Measurements from ENCODE around the gene RNU2-63P.
"Not testable (repeated sequence)": the region's sequence is repeated elsewhere in the genome, so short reads cannot be mapped to it uniquely, and the experiment has no call there.

Gene RNU2-63P

GRCh38 chr2:88027697-88028389 lies 11.5 kb upstream of the RNU2-63P start:
- no peak for DNase-seq

DNA sequence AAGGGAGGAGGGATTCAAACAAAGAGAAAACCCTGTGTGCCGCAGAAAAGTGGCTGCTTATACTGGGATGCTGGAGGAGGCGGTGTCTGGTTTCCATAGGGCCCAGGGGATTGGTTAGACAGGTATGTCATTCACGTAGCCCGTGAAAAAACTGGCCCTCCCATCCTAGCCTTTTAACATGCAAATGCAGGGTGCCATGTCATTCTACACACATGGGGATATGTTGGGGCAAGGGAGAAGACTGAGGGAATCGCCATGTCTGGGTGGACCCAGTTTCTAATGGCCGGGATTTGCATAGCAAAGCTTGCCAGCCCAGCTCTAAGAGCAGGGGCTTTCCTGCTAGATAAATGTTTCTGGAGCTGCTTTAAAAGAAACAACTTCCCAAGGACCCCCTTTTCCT lies 8.2 kb upstream of the RNU2-63P start:
- no peak for DNase-seq

DNA sequence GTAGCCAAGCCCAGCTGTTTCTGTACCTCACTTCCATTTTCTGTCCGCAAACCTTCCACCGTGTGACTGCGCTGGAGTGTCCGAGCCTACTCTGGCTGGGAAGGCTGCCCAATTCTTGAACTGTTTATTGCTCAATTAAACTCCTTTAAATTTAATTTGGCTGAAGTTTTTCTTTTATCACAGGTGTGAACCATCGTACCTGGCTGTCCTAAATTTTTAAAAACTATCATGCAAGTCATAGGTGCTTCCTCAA lies 6.2 kb upstream of the RNU2-63P start:
- no peak for DNase-seq

DNA sequence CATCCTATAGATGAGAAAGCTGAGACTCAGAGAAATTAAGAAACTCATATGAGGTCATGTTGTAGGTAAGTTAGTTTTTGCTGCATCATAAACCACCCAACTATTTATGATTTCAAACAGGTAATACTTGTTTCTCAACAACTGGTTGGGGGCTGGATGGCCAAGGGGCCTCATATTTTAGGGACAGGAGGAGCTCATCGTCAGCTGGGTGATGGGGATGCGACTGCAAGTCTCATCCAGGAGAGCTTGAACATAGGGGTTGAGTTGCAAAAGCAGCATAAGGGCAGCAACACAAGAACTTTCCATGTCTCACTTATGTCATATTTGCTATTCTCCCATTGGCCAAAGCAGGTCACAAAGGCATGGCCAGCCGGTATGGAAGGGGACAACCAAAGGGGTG lies 3.6 kb upstream of the RNU2-63P start:
- DNase-seq: no peak

DNA sequence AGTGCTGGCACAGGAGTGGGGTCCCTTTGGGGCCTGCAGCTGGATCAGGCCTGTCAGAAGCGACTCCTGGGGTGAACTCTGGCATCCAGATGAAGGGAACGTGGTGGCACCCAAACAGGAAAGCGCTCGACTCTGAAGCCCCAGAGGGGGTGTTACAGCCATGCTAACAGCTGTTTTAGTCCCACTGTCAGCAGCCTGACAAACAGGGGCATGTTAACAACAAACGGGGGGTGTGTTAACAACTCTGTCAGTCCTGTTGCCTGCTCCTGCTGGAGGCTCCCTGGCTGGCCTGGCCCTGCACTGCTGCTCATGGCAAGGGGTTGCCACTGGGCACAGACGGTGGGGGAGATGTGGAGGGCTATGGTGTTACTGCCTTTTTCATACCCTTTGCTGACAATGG lies 2.6 kb upstream of the RNU2-63P start:
- no peak for DNase-seq

DNA sequence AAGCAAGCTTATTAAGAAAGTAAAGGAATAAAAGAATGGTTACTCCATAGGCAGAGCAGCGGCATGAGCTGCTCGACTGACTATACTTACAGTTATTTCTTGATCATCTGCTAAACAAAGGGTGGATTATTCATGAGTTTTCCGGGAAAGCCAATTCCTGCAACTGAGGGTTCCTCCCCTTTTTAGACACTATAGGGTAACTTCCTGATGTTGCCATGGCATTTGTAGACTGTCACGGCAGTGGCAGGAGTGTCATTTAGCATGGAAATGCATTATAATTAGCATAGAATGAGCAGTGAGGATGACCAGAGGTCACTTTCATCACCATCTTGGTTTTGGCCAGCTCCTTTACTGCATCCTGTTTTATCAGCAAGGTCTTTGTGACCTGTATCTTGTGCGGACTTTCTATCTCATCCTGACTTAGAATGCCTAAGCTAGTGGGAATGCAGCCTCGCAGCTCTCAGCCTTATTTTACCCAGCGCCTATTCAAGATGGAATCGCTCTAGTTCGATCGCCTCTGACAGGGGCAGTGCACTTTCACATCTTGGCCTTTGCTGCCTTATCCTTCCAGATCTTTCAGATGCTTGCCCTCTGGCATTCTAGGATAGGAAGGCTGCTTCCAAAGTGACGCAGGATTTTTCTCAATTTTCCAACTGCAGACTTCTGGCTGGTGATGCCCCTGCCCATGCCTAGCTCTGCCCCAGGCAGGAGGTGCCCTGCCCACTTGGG lies 1.9 kb upstream of the RNU2-63P start:
- not testable (repeated sequence) for DNase-seq

DNA sequence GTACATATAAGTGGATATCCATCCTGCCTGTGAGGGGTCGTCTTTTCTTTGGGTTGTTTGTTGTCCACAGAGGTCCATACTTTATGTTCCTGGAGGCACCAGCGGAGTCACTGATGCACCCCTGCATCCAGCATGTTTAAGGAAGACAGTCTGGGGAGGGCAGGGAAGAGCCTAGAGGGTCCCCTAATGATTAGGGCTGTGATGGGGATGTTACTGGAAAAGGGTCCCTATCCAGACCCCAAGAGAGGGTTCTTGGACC lies 1.4 kb upstream of the RNU2-63P start:
- not testable (repeated sequence) for DNase-seq

DNA sequence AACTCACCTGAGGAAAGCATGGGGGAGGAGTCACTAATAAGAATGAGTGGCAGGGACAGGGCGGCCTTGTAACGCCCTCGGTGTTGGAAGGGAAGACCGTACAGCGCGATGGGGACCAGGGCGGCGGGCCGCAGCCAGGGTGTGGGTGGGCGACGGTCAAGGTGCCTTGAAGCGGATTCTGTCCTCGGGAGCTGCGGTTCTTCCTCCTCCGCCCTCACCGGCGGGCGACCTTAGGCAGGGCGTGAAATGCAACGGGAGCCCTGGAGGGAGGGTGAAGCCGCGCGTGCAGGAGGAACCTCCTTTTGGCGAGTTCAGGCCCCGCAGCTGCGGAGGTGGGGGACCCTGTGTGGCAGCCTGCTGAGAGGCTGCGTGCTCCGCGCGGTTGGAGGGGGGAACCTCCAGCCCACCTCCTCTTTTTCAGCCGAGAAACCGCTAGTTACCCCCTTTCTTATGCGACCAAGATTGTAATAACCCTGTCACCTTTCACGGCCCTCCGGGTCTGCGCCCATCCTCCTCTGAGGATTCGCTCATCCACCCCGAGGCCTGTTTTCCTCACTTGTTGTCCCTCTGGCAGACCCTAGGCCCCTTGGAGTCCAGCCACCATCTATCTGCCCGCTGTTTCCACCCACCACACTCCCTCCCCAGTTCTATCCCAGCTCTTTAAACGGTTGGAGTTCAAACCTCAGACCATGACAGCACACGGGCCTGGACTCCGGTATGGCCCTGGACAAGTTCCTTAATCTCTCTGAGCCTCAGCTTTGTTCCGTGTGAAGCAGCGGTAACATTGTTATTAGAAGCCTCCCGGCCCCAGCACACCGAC lies 823 bp upstream of the RNU2-63P start:
- no peak for DNase-seq

- no peak for DNase-seq
Observed at GRCh38 chr2:88011011-88011410, 5.3 kb downstream of the RNU2-63P start.

- no peak for DNase-seq
Observed at GRCh38 chr2:88010136-88010535, 6.2 kb downstream of the RNU2-63P start.

DNA sequence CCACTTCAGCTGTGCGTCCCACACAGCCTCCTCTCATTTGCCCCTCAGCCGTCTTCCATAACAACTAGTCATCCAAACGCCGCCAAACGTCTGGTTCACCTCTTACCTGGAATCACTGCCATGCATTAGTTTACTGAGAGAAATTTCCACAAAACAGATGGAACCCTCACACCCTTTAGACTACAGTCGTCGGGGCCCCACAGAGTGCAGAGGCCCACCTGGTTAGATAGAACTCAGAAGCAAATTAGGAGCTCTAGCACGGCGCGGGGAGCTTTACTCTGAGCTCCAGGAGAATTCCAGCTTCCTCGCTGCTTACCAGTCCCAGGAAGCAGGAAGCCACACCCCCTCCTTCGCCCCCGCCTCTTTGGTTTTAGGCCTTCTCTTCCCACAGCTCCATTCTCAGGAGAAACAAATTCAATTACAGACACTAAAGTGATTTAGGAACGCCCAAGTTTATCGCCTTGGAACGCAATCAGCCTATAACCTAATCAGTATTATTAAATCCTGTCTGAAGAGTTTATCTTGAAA lies 9.4 kb downstream of the RNU2-63P start:
- no peak for DNase-seq

- no peak for DNase-seq
Observed at GRCh38 chr2:88005776-88006175, 10.6 kb downstream of the RNU2-63P start.

- no peak for DNase-seq
Observed at GRCh38 chr2:88003074-88003755, 13.1 kb downstream of the RNU2-63P start.

GRCh38 chr2:88002359-88002707 lies 14.0 kb downstream of the RNU2-63P start:
- no peak for DNase-seq

GRCh38 chr2:88000474-88000873 lies 15.9 kb downstream of the RNU2-63P start:
- DNase-seq: not testable (repeated sequence)

DNA sequence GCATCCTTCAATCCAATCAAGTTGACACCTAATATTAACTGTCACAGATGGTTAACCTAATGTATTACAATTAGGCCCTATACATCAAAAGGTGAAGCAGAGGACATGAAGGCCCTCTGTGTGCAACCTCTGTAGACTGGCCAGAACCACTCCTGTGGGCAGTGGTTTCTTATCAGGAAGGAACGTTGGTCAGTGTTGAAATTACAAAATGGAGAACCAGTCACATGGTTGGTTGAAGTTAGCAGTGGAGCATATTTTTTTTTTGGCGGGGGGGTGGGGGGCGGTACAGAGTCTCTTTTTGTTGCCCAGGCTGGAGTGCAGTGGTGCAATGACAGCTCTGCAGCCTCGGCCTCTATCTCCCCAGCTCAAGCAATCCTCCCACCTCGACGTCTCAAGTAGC lies 19.8 kb downstream of the RNU2-63P start:
- DNase-seq: no peak

DNA sequence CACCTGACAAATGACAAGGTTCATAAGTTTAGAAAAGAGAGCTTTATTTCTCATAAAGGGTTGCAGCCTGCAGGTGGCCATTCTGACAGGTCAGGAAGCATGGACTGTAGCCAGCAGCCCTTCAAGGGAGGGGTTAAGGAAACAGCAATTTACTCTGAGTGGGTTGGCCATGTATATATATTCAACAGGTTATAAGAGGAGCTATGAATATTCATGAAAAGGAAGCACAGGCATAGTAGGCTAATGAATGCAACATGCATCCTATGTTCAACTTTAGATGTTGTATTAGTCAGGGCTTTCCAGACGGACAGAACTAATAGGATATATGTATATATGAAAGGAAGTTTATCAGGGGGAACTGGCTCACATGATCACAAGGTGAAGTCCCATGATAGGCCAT lies 20.6 kb downstream of the RNU2-63P start:
- DNase-seq: no peak

DNA sequence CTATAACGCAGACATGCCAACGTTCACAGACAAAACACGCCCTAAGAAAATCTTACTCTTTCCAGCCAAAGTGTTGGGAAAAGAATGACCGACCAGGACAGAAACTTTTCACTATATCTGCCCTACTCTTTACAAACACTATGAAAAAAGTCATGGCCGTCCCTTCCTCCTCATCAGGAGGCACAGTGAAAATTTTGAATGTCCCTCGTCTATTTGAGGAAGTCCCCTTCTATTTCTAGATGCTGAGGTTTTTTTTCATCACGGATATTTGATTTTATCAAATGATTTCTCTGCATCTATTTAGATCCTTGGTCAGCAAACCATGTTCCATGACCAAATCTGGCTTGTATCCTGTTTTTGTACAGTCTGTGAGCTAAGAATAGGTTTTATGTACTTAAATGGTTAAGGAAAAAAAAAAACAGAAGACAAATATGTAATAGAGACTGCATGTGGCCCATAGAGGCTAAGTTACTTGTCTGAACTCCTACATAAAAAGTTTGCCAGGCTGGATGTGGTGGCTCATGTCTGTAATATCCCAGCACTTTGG lies 22.0 kb downstream of the RNU2-63P start:
- DNase-seq: not testable (repeated sequence)

DNA sequence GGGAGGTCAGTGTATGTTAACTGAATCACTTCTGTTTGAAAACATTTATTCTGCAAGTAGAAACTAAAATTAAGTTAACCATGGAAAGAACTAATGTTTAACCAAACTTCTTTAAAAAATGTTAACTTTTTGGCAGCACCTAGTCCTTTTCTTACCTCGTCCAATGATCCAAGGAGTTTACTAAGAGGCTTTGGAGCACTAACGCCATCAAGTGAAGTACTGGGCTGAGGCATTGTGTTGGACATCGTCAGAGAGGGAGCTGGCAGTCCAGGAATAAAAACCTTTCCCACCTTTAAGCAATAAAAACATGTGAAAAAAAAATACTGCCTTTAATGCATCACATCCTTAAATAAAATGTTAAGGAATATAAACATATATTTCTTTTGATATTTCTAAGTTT lies 23.8 kb downstream of the RNU2-63P start:
- not testable (repeated sequence) for DNase-seq

DNA sequence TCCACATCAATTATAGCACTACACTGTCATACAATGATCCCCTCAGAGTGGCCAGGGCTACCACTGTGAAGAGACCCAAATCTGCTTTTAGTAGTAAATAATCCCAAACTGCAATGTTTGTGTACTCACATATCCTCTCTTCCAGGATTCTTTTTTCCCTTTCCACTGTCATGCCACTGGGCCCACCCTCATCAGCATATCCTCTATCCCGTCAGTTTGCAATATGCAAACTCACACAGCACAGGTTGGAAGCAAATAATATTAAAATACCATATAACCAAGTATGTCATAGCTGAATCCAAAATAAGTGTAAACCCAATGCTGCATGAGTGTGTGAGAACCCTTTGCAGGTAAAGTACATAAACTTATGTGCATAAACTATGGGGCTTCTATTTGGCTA lies 28.9 kb downstream of the RNU2-63P start:
- not testable (repeated sequence) for DNase-seq

- DNase-seq: not testable (repeated sequence)
Observed at GRCh38 chr2:87985902-87986301, 30.4 kb downstream of the RNU2-63P start.

DNA sequence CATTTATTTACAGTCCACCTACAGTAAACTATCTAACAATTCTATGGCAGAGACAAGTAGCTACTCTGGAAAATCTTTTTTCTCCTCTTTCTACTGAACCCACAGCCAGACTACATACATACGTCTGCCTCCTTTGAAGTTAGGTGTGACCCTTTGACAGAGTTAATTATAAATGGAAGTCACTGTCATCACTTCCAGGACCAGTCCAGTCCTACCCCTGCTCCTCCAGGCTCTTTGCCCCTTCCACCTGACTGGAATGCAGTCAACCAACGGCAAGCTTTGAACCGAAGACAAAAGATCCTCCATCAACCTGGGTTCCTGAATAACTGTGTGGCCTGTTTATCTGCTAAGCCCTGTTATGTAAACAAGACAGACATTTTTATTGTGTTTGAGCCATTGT lies 35.2 kb downstream of the RNU2-63P start:
- DNase-seq: not testable (repeated sequence)

GRCh38 chr2:87972385-87972784 lies 44.0 kb downstream of the RNU2-63P start:
- not testable (repeated sequence) for DNase-seq

Measured in activated CD8-positive, alpha-beta memory T cell treated with anti-CD3 and anti-CD28 coated beads for 24 hours (primary cell).